AG08395 (cell line): ENCODE data around the gene KLHDC2.
"Not testable (repeated sequence)": the region's sequence is repeated elsewhere in the genome, so short reads cannot be mapped to it uniquely, and the experiment has no call there.

ENCODE experiments used
- DNase-seq: peaks from one replicate; pipeline ENCODE4 v3.0.0; 2012; ENCODE audit warnings: mixed read lengths, low spot score

Gene KLHDC2

DNA sequence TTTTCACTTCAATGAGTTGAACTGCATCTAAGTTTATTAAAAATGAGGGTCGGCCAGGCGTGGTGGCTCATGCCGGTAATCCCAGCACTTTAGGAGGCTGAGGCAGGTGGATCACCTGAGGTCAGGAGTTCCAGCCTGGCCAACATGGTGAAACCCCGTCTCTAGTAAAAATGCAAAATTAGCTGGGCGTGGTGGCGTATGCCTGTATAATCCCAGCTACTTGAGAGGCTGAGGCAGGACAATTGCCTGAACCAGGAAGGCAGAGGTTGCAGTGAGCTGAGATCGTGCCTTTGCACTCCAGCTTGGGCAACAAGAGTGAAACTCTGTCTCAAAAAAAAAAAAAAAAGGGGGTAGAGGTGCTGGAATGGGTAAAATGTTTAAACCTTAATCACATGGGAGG is 13.1 kb downstream of the KLHDC2 start:
- not testable (repeated sequence) for DNase-seq

DNA sequence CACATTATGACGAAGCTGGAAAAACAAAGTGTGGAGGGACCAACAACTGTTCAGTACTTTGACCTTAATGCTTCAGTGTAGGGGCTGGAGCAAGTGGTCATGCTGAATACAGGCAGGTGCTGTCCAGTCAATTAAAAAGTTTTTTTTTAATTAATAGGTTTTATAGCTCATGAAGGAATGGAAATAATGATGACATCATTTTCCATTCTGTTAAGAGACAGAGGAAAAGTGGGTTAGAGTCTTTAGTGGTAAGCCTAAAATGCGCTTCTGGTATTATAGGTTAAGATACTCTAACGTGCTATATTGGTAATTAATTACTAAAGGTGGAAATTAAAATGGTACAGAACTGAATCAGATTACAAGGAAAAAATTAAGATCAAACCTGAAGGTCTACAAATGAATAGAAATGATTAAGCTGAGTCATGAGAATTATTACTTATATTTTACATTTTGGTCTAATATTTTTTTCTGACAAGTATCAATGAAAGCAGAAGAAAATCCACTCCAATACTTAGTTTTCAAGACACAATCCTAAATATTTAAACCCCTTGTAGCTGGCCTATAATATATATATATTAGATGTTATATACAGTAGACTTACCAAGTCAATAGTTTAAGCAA is 15.6 kb downstream of the KLHDC2 start:
- DNase-seq, result no peak

DNA sequence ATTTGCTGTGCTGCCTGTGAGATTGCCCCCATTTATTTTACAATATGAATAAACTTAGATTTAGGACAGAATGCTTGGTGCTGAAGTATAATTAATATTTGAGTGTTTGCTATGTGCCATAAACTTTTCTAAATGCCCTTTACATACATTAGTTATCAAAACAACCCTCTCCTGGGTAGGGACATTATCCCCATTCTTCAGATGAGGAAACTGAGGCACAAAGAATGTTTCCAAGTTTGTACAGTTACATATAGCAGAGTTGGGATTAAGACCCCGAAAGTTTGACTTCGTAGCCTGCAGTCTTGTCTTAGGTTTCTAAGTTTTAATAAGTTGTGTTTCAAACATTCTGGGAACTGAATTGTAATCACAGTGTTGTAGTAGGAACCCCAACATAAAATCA is 18.4 kb downstream of the KLHDC2 start:
- DNase-seq, result no peak

DNA sequence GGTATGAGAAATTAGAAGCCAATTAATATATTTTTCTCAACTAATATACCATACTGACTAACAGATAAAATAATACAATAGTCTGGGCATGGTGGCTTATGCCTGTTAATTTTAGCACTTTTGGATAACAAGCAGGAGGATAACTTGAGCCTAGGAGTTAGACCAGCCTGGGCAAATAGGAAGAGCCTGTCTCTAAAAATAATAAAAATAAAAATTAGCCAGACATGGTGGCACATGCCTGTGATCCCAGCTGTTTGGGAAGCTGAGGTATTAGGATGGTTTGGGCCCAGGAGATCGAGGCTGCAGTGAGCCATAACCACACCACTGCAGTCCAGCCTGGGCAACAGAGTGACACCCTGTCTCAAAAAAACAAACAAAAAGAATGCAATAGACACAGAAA is 24.7 kb downstream of the KLHDC2 start:
- no peak for DNase-seq

DNA sequence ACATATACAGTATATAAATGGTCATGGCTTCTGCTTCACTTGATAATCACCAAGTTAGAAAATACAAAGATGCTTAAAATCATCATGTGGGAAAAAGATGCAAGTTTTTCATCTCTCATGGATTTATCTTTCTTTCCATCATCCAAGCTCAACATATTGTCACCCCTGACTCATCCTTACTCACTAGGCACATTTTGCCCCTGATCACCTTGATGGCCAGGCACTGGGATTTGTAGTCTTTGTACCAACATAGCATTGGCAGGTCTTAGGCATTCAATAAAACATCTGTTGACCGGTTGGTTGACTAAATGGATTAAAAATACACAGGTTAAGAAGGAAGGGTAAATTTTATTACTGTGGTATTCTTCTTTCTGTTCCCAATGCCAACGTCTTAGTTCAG is 28.1 kb downstream of the KLHDC2 start:
- DNase-seq, result no peak

DNA sequence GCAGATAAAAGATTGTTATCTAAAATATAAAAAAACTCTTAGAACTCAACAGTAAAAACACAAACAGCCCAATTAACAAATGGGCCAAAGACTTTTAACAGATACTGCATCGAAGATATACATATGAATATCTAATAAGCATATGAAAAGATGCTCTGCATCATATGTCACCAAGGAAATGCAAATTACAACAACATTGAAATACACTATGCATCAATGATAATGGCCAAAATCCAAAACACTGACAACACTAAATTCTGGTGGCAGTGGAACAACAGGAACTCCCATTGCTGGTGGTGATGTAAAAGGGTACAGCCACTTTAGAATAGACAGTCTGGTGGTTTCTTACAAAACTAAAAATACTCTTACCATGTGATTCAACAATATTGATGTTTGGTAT is 40.8 kb downstream of the KLHDC2 start:
- no peak for DNase-seq

DNA sequence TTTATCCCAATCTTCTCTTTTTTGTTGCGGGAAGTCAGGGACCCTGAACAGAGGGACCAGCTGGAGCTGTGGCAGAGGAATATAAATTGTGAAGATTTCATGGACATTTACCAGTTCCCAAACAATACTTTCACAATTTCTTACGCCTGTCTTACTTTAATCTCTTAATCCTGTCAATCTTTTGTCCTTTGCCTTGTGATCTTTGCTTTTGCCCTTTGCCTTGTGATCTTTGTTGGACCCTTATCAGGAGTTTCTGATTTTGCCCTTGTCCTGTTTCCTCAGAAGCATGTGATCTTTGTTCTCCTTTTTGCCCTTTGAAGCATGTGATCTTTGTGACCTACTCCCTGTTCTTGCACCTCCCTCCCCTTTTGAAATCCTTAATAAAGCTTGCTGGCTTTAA is 48.2 kb downstream of the KLHDC2 start:
- not testable (repeated sequence) for DNase-seq

DNA sequence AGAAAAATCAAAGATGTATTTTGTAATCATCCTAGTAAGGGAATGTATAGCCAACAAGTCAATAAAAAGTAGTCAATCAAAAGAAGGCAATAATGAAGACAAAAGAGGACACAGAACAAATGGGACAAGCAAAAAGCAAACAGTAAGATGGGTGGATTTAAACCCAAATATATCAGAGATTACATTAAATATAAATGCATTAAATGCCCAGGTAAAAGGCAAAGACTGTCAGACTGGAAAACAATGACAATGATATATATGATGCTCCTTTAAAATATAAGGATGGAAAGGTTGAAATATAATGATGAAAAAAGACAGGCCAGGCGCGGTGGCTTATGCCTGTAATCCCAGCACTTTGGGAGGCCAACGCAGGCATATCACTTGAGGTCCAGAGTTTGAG is 48.9 kb downstream of the KLHDC2 start:
- DNase-seq, result no peak

DNA sequence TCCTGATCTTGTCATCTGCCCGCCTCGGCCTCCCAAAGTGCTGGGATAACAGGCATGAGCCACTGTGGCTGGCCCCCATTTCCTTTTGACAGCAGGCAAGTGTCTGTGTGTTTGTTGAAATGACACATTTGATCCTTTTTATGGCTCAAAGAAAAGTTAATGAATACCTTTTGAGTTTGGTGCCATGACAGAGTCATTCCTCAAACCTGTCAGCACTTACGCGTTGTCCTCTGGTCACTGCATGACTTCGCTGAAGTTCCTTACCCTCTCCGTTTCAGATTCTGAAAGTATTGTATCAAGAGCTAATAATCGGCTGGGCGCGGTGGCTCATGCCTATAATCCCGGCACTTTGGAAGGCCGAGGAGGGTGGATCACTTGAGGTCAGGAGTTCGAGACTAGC is 52.2 kb downstream of the KLHDC2 start:
- DNase-seq, result no peak

DNA sequence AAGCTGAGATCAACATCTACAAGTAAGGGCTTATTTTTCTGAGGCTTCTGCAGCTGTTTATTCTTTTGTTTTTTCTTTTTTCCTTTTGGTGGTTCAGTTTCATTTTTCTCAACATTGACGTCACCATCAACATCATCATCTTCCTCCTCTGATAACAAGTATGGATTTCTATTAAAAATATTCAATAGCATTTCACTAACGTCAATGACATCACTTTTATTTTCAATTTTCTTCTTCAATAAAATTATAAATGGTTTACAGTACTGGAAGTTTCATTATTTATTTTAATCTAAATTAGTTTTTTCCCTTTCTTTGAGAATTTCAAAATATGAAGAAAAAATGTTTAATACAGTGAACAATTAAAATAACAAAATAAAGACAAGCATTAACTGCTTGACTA is 60.7 kb downstream of the KLHDC2 start:
- no peak for DNase-seq
